Right forelimb (tissue), 1 donor: Measurements from ENCODE around the gene JAZF1.
A peak's percentile ranks its signal among the peaks of the same experiment; 100 is the strongest.

Experiments used
- DNase-seq: peaks from one replicate; pipeline ENCODE4 v3.0.0-alpha.2; 2018

Gene JAZF1

GRCh38 chr7:28191184-28191583 lies 10.6 kb upstream of the JAZF1 start:
- DNase-seq, result no peak

- DNase-seq, result no peak
These were observed 9.6 kb upstream of the JAZF1 start for GRCh38 chr7:28190077-28190710.

GRCh38 chr7:28187012-28187411 lies 6.4 kb upstream of the JAZF1 start:
- no peak for DNase-seq

- no peak for DNase-seq
These were observed 3.0 kb upstream of the JAZF1 start for GRCh38 chr7:28183627-28184026.

GRCh38 chr7:28182071-28182471 lies 1.5 kb upstream of the JAZF1 start:
- DNase-seq, result peak; percentile 49

GRCh38 chr7:28181416-28181815 lies 821 bp upstream of the JAZF1 start:
- DNase-seq, result no peak

- DNase-seq, result no peak
These were observed 598 bp downstream of the JAZF1 start for GRCh38 chr7:28180031-28180363.

- DNase-seq, result peak; percentile 82
These were observed 1.2 kb downstream of the JAZF1 start for GRCh38 chr7:28179120-28180030.

GRCh38 chr7:28178599-28178998 lies 2.0 kb downstream of the JAZF1 start:
- no peak for DNase-seq

- no peak for DNase-seq
These were observed 2.8 kb downstream of the JAZF1 start for GRCh38 chr7:28177836-28178235.

- no peak for DNase-seq
These were observed 4.0 kb downstream of the JAZF1 start for GRCh38 chr7:28176645-28177044.

- no peak for DNase-seq
These were observed 4.4 kb downstream of the JAZF1 start for GRCh38 chr7:28176174-28176573.

- DNase-seq, result no peak
These were observed 5.5 kb downstream of the JAZF1 start for GRCh38 chr7:28174901-28175661.

- no peak for DNase-seq
These were observed 6.2 kb downstream of the JAZF1 start for GRCh38 chr7:28174442-28174841.

GRCh38 chr7:28173531-28173930 lies 7.1 kb downstream of the JAZF1 start:
- no peak for DNase-seq

GRCh38 chr7:28172958-28173357 lies 7.6 kb downstream of the JAZF1 start:
- DNase-seq, result no peak

GRCh38 chr7:28170701-28171100 lies 9.9 kb downstream of the JAZF1 start:
- DNase-seq, result no peak

- no peak for DNase-seq
These were observed 11.4 kb downstream of the JAZF1 start for GRCh38 chr7:28169230-28169629.

- DNase-seq, result no peak
These were observed 12.0 kb downstream of the JAZF1 start for GRCh38 chr7:28168393-28169158.

- DNase-seq, result no peak
These were observed 13.4 kb downstream of the JAZF1 start for GRCh38 chr7:28166982-28167715.

GRCh38 chr7:28165961-28166955 lies 14.3 kb downstream of the JAZF1 start:
- no peak for DNase-seq
